HEK293 (cell line): ENCODE measurements around the gene GTF3C5.
A peak's percentile ranks its signal among the peaks of the same experiment; 100 is the strongest.

Source experiments
- ELK4 ChIP-seq: IDR thresholded peaks from 2 replicates; pipeline ENCODE4 v1.6.1; 2011; ENCODE audit warnings: mild to moderate bottlenecking, low read depth, low read length, borderline replicate concordance
- MYNN ChIP-seq: fragments of 450-650 bp; formaldehyde crosslinking; IDR thresholded peaks from 2 replicates; pipeline ENCODE4 v1.5.1; 2016; ENCODE audit warnings: missing biosample characterization, missing genetic modification characterization, borderline replicate concordance
- PATZ1 ChIP-seq: fragments of 450-650 bp; formaldehyde crosslinking; IDR thresholded peaks from 2 replicates; pipeline ENCODE4 v1.5.1; 2016; ENCODE audit warnings: missing biosample characterization, missing genetic modification characterization
- PBX3 ChIP-seq: sonication (generic); formaldehyde crosslinking; IDR thresholded peaks from 2 replicates; pipeline ENCODE4 v1.8.1; 2022; ENCODE audit warnings: mild to moderate bottlenecking, moderate library complexity, missing genetic modification reagents
- PRDM10 ChIP-seq: fragments of 450-650 bp; formaldehyde crosslinking; IDR thresholded peaks from 2 replicates; pipeline ENCODE4 v1.5.1; 2016; ENCODE audit warnings: missing biosample characterization, missing genetic modification characterization
- SCRT1 ChIP-seq: fragments of 450-650 bp; formaldehyde crosslinking; IDR thresholded peaks from 2 replicates; pipeline ENCODE4 v1.5.1; 2016; ENCODE audit warnings: missing biosample characterization, missing genetic modification characterization, borderline replicate concordance
- SETDB1 ChIP-seq: IDR thresholded peaks from one replicate; pipeline ENCODE4 v1.6.1; 2017; ENCODE audit warnings: mild to moderate bottlenecking, low read length, moderate library complexity, mixed read lengths; ENCODE audit not compliant: insufficient read length
- SP7 ChIP-seq: fragments of 450-650 bp; formaldehyde crosslinking; IDR thresholded peaks from 2 replicates; pipeline ENCODE4 v1.5.1; 2016; ENCODE audit warnings: missing biosample characterization, missing genetic modification characterization
- ZBTB10 ChIP-seq: fragments of 450-650 bp; formaldehyde crosslinking; IDR thresholded peaks from 2 replicates; pipeline ENCODE4 v1.5.1; 2016; ENCODE audit warnings: missing biosample characterization, missing genetic modification characterization
- ZBTB20 ChIP-seq: fragments of 450-650 bp; formaldehyde crosslinking; IDR thresholded peaks from 2 replicates; pipeline ENCODE4 v1.5.1; 2016; ENCODE audit warnings: missing biosample characterization, missing genetic modification characterization
- ZBTB49 ChIP-seq: fragments of 450-650 bp; formaldehyde crosslinking; IDR thresholded peaks from 2 replicates; pipeline ENCODE4 v1.5.1; 2016; ENCODE audit warnings: missing biosample characterization, missing genetic modification characterization, low read depth
- ZBTB7A ChIP-seq: fragments of 450-650 bp; formaldehyde crosslinking; IDR thresholded peaks from 2 replicates; pipeline ENCODE4 v1.5.1; 2016; ENCODE audit warnings: low read depth, missing biosample characterization, missing genetic modification characterization
- ZNF121 ChIP-seq: fragments of 450-650 bp; formaldehyde crosslinking; IDR thresholded peaks from 2 replicates; pipeline ENCODE4 v1.5.1; 2016; ENCODE audit warnings: missing biosample characterization, missing genetic modification characterization
- ZNF311 ChIP-seq: fragments of 450-650 bp; formaldehyde crosslinking; IDR thresholded peaks from 2 replicates; pipeline ENCODE4 v1.5.1; 2017; ENCODE audit warnings: missing biosample characterization, missing genetic modification characterization, borderline replicate concordance
- ZNF335 ChIP-seq: fragments of 450-650 bp; formaldehyde crosslinking; conservative IDR thresholded peaks from 2 replicates; pipeline ENCODE4 v1.5.1; 2016; ENCODE audit warnings: missing biosample characterization, missing genetic modification characterization
- ZNF366 ChIP-seq: fragments of 450-650 bp; formaldehyde crosslinking; conservative IDR thresholded peaks from 2 replicates; pipeline ENCODE4 v1.5.1; 2016; ENCODE audit warnings: missing biosample characterization, missing genetic modification characterization
- ZNF394 ChIP-seq: fragments of 450-650 bp; formaldehyde crosslinking; IDR thresholded peaks from 2 replicates; pipeline ENCODE4 v1.5.1; 2016; ENCODE audit warnings: missing biosample characterization, missing genetic modification characterization, mild to moderate bottlenecking, moderate library complexity, borderline replicate concordance
- ZNF404 ChIP-seq: fragments of 450-650 bp; formaldehyde crosslinking; IDR thresholded peaks from 2 replicates; pipeline ENCODE4 v1.5.1; 2017; ENCODE audit warnings: missing biosample characterization, missing genetic modification characterization
- ZNF48 ChIP-seq: fragments of 450-650 bp; formaldehyde crosslinking; IDR thresholded peaks from 2 replicates; pipeline ENCODE4 v1.5.1; 2016; ENCODE audit warnings: missing biosample characterization, missing genetic modification characterization
- ZNF529 ChIP-seq: fragments of 450-650 bp; formaldehyde crosslinking; IDR thresholded peaks from 2 replicates; pipeline ENCODE4 v1.5.1; 2017; ENCODE audit warnings: missing genetic modification characterization, missing biosample characterization; ENCODE audit not compliant: insufficient replicate concordance
- ZNF654 ChIP-seq: fragments of 450-650 bp; formaldehyde crosslinking; IDR thresholded peaks from 2 replicates; pipeline ENCODE4 v1.5.1; 2016; ENCODE audit warnings: low read depth, missing biosample characterization, missing genetic modification characterization
- ZNF707 ChIP-seq: fragments of 450-650 bp; formaldehyde crosslinking; IDR thresholded peaks from 2 replicates; pipeline ENCODE4 v1.5.1; 2016; ENCODE audit warnings: missing biosample characterization, missing genetic modification characterization
- ZNF785 ChIP-seq: fragments of 450-650 bp; formaldehyde crosslinking; IDR thresholded peaks from 2 replicates; pipeline ENCODE4 v1.5.1; 2016; ENCODE audit warnings: missing biosample characterization, missing genetic modification characterization
- ZNF791 ChIP-seq: fragments of 450-650 bp; formaldehyde crosslinking; IDR thresholded peaks from 2 replicates; pipeline ENCODE4 v1.5.1; 2016; ENCODE audit warnings: missing biosample characterization, missing genetic modification characterization
- ZNF830 ChIP-seq: fragments of 450-650 bp; IDR thresholded peaks from 2 replicates; pipeline ENCODE4 v1.5.0; 2018; ENCODE audit warnings: missing biosample characterization, missing genetic modification characterization, low read depth, mild to moderate bottlenecking, moderate library complexity
- ZNF843 ChIP-seq: fragments of 450-650 bp; formaldehyde crosslinking; IDR thresholded peaks from 2 replicates; pipeline ENCODE4 v1.5.1; 2016; ENCODE audit warnings: missing biosample characterization, missing genetic modification characterization

GTF3C5 gene

GRCh38 chr9:133030317-133031129, at the start of gene GTF3C5 (continued):
- TF ChIP-seq PRDM10 (peak; percentile 56; the same call in 1 of the 2 replicates), ZNF843 (tag by site-specific recombination) (peak; percentile 81; the same call in 1 of the 2 replicates), ZNF366 (peak; percentile 17; the same call in 1 of the 2 replicates), ZNF707 (no peak), ZNF830 (tag by site-specific recombination) (no peak), ZBTB20 (tag by site-specific recombination) (peak; percentile 75), SCRT1 (no peak), ZNF121 (peak; percentile 86), ZBTB49 (tag by site-specific recombination) (no peak), ZNF404 (tag by site-specific recombination) (no peak), SP7 (tag by site-specific recombination) (peak; percentile 90), PBX3 (CRISPR knock-in tag) (peak; percentile 87; the same call in 1 of the 2 replicates), SETDB1 (no peak), ZBTB10 (peak; percentile 68; the same call in 1 of the 2 replicates), ZNF48 (no peak), ZNF335 (tag by site-specific recombination) (peak; percentile 99), MYNN (peak; percentile 78), ZNF654 (no peak), ELK4 (no peak), ZNF311 (tag by site-specific recombination) (no peak), PATZ1 (tag by site-specific recombination) (peak; percentile 94), ZNF791 (no peak), ZNF785 (peak; percentile 85), ZNF394 (tag by site-specific recombination) (peak; percentile 81), ZBTB7A (tag by site-specific recombination) (peak; percentile 98), ZNF529 (tag by site-specific recombination) (no peak)
